Measurements from ENCODE around the gene FUT3. TPM values are rescaled to one million over a fixed set of nuclear protein-coding genes. Genes with fewer than 3 reads are reported as not detected.

FUT3 gene
- total RNA-seq, 1 experiment from 2014 or later, result 0.34 TPM

DNA sequence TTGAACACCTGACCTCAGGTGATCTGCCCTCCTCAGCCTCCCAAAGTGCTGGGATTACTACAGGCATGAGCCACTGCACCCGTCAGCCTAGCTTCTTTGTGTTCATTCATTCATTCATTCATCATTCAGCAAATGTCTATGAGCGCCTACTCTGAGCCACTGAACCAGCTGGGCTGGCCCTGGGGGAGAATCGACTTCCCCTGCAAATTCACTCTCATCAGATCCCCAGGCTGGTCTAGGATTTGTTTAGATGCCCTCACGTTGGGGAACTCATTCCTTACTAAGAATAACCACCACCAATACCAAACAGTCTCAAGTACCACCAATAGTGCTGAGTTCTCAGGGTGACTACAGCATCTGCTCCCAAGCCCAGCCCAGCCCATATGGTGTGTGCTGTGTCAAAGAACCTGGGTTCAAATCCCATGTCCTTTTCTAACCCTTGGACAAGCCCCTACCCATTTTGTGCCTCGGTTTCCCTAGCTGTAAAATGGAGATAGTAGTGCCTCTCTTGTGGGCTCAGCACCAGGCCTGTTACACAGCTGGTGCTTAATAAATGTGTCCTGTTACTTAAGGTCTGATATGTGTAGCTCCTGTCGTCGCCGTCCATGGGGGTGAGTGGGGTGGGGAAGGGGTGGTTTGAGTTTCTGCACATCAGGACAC lies 29.6 kb downstream of the FUT3 start:
- no peak for DNase-seq
- no peak overlapping the region for H3K27ac Mint-ChIP-seq (ENCODE audit: unreplicated experiment)
- no peaks in the 10 kb centered on the region for H3K27me3 ChIP-seq (replicated peaks; ENCODE audit: control insufficient read depth, insufficient read depth, low read length)
- no peaks in the 10 kb centered on the region for H3K36me3 Mint-ChIP-seq (ENCODE audit: insufficient read depth, unreplicated experiment)
- H3K27me3 Mint-ChIP-seq (ENCODE audit: insufficient read depth, unreplicated experiment), result no peaks in the 10 kb centered on the region
- no TSS peak for BruUV-seq (replicated peaks)
- intact Hi-C loops (cut with micrococcal nuclease; ENCODE audit: unreplicated experiment), result no loop called here
- H3K4me3 Mint-ChIP-seq (ENCODE audit: unreplicated experiment), result no peak overlapping the region
- H3K9me3 Mint-ChIP-seq (ENCODE audit: unreplicated experiment), result no peaks in the 10 kb centered on the region
- POLR2A ChIA-PET, result no interaction called here
- no peak overlapping the region for H3K4me3 ChIP-seq (ENCODE audit: low read depth, low read length)
- CTCF ChIA-PET, result interaction anchor here (1.7 kb wide), 1 partner anchor 17 kb away, joined by 7 read pairs; no protein-coding TSS in a partner anchor
- H3K4me1 ChIP-seq, result no peaks in the 10 kb centered on the region
- no peaks in the 10 kb centered on the region for H3K4me1 Mint-ChIP-seq (ENCODE audit: low read depth, unreplicated experiment)
- no peaks in the 10 kb centered on the region for H3K9me3 ChIP-seq
- H3K36me3 ChIP-seq (ENCODE audit: control insufficient read depth, insufficient read depth, low read length), result no peaks in the 10 kb centered on the region
- TF ChIP-seq, protein P1, sequence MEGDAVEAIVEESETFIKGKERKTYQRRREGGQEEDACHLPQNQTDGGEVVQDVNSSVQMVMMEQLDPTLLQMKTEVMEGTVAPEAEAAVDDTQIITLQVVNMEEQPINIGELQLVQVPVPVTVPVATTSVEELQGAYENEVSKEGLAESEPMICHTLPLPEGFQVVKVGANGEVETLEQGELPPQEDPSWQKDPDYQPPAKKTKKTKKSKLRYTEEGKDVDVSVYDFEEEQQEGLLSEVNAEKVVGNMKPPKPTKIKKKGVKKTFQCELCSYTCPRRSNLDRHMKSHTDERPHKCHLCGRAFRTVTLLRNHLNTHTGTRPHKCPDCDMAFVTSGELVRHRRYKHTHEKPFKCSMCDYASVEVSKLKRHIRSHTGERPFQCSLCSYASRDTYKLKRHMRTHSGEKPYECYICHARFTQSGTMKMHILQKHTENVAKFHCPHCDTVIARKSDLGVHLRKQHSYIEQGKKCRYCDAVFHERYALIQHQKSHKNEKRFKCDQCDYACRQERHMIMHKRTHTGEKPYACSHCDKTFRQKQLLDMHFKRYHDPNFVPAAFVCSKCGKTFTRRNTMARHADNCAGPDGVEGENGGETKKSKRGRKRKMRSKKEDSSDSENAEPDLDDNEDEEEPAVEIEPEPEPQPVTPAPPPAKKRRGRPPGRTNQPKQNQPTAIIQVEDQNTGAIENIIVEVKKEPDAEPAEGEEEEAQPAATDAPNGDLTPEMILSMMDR (IDR thresholded peaks at IDR 0.05; ENCODE audit: insufficient read depth in 1 of 2, low read depth in 1 of 2, low read length in 1 of 2, severe bottlenecking in 1 of 2, unreplicated experiment in 1 of 2), result no peak

DNA sequence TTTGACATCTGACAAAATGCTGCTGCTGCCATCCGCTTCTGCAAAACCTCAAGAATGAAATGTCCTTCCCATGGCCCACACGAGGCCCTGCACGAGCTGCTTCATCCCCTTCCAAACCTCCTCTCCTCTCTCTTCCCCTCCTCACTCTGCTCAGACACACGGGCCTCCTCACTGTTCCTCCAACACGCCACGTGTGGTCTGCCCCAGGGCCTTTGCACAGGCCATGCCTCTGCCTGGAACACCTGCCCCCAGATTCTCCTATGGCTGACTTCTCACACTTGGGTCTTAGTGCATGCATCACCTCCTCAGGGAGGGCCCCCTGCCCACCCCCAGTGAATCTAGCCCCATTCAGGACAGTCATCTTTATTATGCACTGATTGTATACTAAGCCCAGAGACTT lies 30.5 kb downstream of the FUT3 start:
- TF ChIP-seq, protein P1 (IDR thresholded peaks at IDR 0.05; ENCODE audit: insufficient read depth in 1 of 2, low read depth in 1 of 2, low read length in 1 of 2, severe bottlenecking in 1 of 2, unreplicated experiment in 1 of 2), result no peak
- Histone ChIP-seq H3K9me3 (no peaks in the 10 kb centered on the region), H3K4me1 (no peaks in the 10 kb centered on the region), H3K4me3 (ENCODE audit: low read depth, low read length) (no peak overlapping the region), H3K36me3 (ENCODE audit: control insufficient read depth, insufficient read depth, low read length) (no peaks in the 10 kb centered on the region), H3K27me3 (replicated peaks; ENCODE audit: control insufficient read depth, insufficient read depth, low read length) (no peaks in the 10 kb centered on the region)
- Mint-ChIP-seq H3K27me3 (ENCODE audit: insufficient read depth, unreplicated experiment) (no peaks in the 10 kb centered on the region), H3K4me3 (ENCODE audit: unreplicated experiment) (no peak overlapping the region), H3K27ac (ENCODE audit: unreplicated experiment) (no peak overlapping the region), H3K4me1 (ENCODE audit: low read depth, unreplicated experiment) (no peaks in the 10 kb centered on the region), H3K36me3 (ENCODE audit: insufficient read depth, unreplicated experiment) (no peaks in the 10 kb centered on the region), H3K9me3 (ENCODE audit: unreplicated experiment) (no peaks in the 10 kb centered on the region)
- ChIA-PET CTCF (interaction anchor here (1.7 kb wide), 1 partner anchor 17 kb away, joined by 7 read pairs; no protein-coding TSS in a partner anchor), POLR2A (no interaction called here)
- no TSS peak for BruUV-seq (replicated peaks)
- no peak for DNase-seq
- intact Hi-C loops (cut with micrococcal nuclease; ENCODE audit: unreplicated experiment), result no loop called here

DNA sequence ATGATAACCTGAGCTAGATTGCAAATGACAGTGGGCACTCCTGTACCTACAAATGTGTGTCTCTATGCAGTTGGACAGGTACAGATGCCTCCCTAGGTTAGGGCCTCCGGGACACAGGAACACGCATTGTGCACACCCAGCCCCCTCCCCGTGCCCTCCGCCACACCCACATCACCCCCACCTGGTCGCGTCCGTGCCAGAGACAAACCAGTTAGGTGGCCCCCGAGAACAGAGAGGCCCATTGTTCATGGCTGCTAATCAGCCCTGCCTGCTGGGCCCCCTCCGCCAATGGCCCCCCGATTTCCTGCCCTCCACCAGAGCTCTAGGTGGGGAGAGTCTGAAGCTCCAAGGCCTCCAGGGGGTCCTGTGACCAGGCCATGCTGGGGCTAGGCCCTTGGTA lies 32.7 kb downstream of the FUT3 start:
- no peaks in the 10 kb centered on the region for H3K4me1 Mint-ChIP-seq (ENCODE audit: low read depth, unreplicated experiment)
- no peak overlapping the region for H3K4me3 ChIP-seq (ENCODE audit: low read depth, low read length)
- no peak for DNase-seq
- H3K27me3 Mint-ChIP-seq (ENCODE audit: insufficient read depth, unreplicated experiment), result no peaks in the 10 kb centered on the region
- no TSS peak for BruUV-seq (replicated peaks)
- TF ChIP-seq, protein P1 (IDR thresholded peaks at IDR 0.05; ENCODE audit: insufficient read depth in 1 of 2, low read depth in 1 of 2, low read length in 1 of 2, severe bottlenecking in 1 of 2, unreplicated experiment in 1 of 2), result no peak
- H3K9me3 ChIP-seq, result no peaks in the 10 kb centered on the region
- no peaks in the 10 kb centered on the region for H3K4me1 ChIP-seq
- H3K9me3 Mint-ChIP-seq (ENCODE audit: unreplicated experiment), result no peaks in the 10 kb centered on the region
- CTCF ChIA-PET, result no interaction called here
- POLR2A ChIA-PET, result no interaction called here
- H3K36me3 ChIP-seq (ENCODE audit: control insufficient read depth, insufficient read depth, low read length), result no peaks in the 10 kb centered on the region
- intact Hi-C loops (cut with micrococcal nuclease; ENCODE audit: unreplicated experiment), result no loop called here
- no peak overlapping the region for H3K27ac Mint-ChIP-seq (ENCODE audit: unreplicated experiment)
- no peaks in the 10 kb centered on the region for H3K27me3 ChIP-seq (replicated peaks; ENCODE audit: control insufficient read depth, insufficient read depth, low read length)
- no peak overlapping the region for H3K4me3 Mint-ChIP-seq (ENCODE audit: unreplicated experiment)
- no peaks in the 10 kb centered on the region for H3K36me3 Mint-ChIP-seq (ENCODE audit: insufficient read depth, unreplicated experiment)

Data from Caco-2 (cell line).